Suprapubic skin (tissue), 4 donors: Measurements from ENCODE around the gene ARHGEF28.

ENCODE experiments used
- CTCF ChIP-seq, 2 donors: fragments of 200-600 bp in 1 of 2; fragments of 450-650 bp in 1 of 2; sonication (generic) in 1 of 2; IDR thresholded peaks; one replicate each; pipeline ENCODE4 v1.5.1; 2016 to 2019; ENCODE audit warnings: antibody characterized with exemption in 2 of 2, mild to moderate bottlenecking in 1 of 2, moderate library complexity in 1 of 2
- EP300 ChIP-seq: sonication (generic); formaldehyde crosslinking; IDR thresholded peaks from one replicate; pipeline ENCODE4 v1.6.1; 2017; ENCODE audit warnings: antibody characterized with exemption
- POLR2A ChIP-seq, 2 donors: fragments of 450-650 bp; IDR thresholded peaks; one replicate each; pipeline ENCODE4 v1.6.1; 2017; ENCODE audit warnings: antibody characterized with exemption in 2 of 2, mild to moderate bottlenecking in 2 of 2, moderate library complexity in 2 of 2
- POLR2AphosphoS5 ChIP-seq, 3 donors: sonication (generic); formaldehyde crosslinking; IDR thresholded peaks; one replicate each; pipeline ENCODE4 v1.6.1; 2017; ENCODE audit warnings: antibody characterized with exemption in 3 of 3

GRCh38 chr5:73729329-73729728 lies 103.3 kb downstream of the ARHGEF28 start:
- TF ChIP-seq POLR2AphosphoS5 (IDR thresholded peaks at IDR 0.05) (no peak), CTCF (IDR thresholded peaks at IDR 0.05) (no peak), POLR2A (IDR thresholded peaks at IDR 0.05) (no peak), EP300 (no peak)
